ENCODE measurements around the gene KAZN. TPM values are rescaled to one million over a fixed set of nuclear protein-coding genes. Genes with fewer than 3 reads are reported as not detected.

The KAZN gene
- polyA plus RNA-seq, 1 donor (not counting 4 experiments of a cell fraction or from before 2014, with no cell fraction given): 5.9 TPM

DNA sequence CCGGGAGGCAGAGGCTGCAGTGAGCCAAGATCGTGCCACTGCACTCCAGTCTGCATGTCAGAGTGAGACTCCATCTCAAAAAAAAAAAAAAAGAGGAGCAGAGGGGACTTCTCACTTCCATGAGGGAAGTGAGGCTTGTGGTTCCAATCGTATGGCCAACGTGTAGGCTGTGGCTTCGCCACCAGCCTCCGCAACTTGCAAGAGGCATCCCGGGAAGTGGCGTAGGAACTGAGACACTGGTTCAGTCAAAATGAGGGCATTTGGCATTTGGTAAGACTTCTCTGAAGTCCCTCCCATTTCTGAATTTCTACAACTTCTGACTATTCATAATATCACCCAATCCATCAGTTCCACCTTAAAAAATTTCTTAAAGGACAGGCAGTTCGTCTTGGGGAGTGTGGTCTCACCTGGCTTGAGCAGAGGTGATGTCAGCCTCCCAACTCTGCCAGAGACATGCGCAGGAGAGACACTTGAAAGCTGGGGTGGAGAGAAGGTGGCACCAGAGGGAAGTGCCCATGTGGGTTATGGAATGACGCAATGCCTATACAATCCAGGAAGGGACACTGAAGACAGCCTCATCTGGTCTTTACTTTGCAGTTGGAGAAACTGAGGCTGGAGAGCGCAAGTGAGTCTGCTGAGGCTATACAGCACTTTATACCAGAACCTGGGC lies 17.2 kb downstream of the KAZN start:
- Histone ChIP-seq H3K36me3 (ENCODE audit: control insufficient read depth in 2 of 2, extremely low read depth in 1 of 2, insufficient read depth in 2 of 2, low read length in 2 of 2) (no peaks in the 10 kb centered on the region), H3K27ac (ENCODE audit: control insufficient read depth, insufficient read depth, low read length) (no peak overlapping the region), H3K9ac (ENCODE audit: control insufficient read depth, extremely low read depth, insufficient read depth, low read length) (no peak overlapping the region), H3K79me2 (ENCODE audit: control insufficient read depth, insufficient read depth, low read length) (no peaks in the 10 kb centered on the region), H4K20me1 (ENCODE audit: control insufficient read depth, extremely low read depth, insufficient read depth, low read length) (no peaks in the 10 kb centered on the region), H3K9me1 (ENCODE audit: control insufficient read depth, extremely low read depth, insufficient read depth, low read length) (no peaks in the 10 kb centered on the region), H3K4me3 (ENCODE audit: control insufficient read depth in 2 of 3, extremely low read depth in 1 of 3, insufficient read depth in 2 of 3, low read depth in 1 of 3, low read length in 3 of 3) (no peak overlapping the region), H3K4me1 (ENCODE audit: control insufficient read depth, extremely low read depth, insufficient read depth, low read length) (no peaks in the 10 kb centered on the region), H2AFZ (ENCODE audit: control insufficient read depth, low read length) (no peak overlapping the region), H3K27me3 (ENCODE audit: control insufficient read depth, extremely low read depth, insufficient read depth, low read length) (peaks cover 2% of the 10 kb centered on the region), H3K9me3 (ENCODE audit: control insufficient read depth, low read depth, low read length) (no peaks in the 10 kb centered on the region), H3K4me2 (ENCODE audit: control insufficient read depth, extremely low read depth, insufficient read depth, low read depth, low read length) (no peak overlapping the region)
- FAIRE-seq (no peak), DNase-seq (ENCODE audit: low read depth, low spot score) (no peak)
- TF ChIP-seq EZH2 (IDR thresholded peaks at IDR 0.05; ENCODE audit: low read length): no peak
- TF ChIP-seq, protein P1, sequence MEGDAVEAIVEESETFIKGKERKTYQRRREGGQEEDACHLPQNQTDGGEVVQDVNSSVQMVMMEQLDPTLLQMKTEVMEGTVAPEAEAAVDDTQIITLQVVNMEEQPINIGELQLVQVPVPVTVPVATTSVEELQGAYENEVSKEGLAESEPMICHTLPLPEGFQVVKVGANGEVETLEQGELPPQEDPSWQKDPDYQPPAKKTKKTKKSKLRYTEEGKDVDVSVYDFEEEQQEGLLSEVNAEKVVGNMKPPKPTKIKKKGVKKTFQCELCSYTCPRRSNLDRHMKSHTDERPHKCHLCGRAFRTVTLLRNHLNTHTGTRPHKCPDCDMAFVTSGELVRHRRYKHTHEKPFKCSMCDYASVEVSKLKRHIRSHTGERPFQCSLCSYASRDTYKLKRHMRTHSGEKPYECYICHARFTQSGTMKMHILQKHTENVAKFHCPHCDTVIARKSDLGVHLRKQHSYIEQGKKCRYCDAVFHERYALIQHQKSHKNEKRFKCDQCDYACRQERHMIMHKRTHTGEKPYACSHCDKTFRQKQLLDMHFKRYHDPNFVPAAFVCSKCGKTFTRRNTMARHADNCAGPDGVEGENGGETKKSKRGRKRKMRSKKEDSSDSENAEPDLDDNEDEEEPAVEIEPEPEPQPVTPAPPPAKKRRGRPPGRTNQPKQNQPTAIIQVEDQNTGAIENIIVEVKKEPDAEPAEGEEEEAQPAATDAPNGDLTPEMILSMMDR (optimal IDR thresholded peaks at IDR 0.05 in 1 of 3, IDR thresholded peaks at IDR 0.05 in 1 of 3, conservative IDR thresholded peaks at IDR 0.05 in 1 of 3; ENCODE audit: extremely low read depth in 1 of 3, insufficient read depth in 2 of 3, low read length in 3 of 3): no peak
- dilution Hi-C loops (cut with MboI; ENCODE audit: extremely low pct_ligation_motif_present, low sequenced_read_pairs): no loop called here

DNA sequence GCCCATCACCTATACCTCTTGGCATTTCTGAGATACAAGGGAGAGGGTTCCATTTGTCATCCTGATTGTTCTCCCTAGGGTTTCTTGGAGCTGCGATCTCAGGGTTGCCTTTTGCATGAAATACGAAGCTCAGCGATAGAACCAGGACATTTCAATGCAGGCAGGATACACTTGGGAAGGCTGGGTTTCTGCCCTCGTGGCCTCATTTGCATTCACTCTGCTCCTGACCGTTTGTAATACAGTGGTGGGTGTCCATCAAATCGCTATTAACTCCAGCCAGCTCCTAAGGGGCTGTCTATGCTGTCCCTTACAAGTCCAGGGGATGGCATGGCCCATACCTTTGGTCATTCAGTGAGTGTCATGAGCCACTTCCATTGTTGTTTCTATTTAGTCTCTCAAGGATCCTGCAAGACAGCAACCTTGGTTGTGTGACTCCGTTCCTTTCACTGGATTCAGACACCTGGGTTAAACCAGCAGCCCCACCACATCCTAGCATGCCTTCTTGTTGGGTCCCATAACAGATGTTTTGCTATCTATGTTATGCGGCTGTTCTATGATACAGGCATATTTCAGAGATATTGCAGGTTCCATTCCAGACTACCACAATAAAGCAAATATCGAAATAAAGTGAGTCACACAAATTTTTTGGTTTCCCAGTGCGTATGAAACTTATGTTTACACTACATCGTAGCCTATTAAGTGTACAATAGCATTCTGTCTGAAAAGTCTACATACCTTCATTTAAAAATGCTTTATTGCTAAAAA lies 18.3 kb downstream of the KAZN start:
- Histone ChIP-seq H3K4me3 (ENCODE audit: control insufficient read depth in 2 of 3, extremely low read depth in 1 of 3, insufficient read depth in 2 of 3, low read depth in 1 of 3, low read length in 3 of 3) (no peak overlapping the region), H3K4me2 (ENCODE audit: control insufficient read depth, extremely low read depth, insufficient read depth, low read depth, low read length) (no peak overlapping the region), H3K9me3 (ENCODE audit: control insufficient read depth, low read depth, low read length) (no peaks in the 10 kb centered on the region), H3K79me2 (ENCODE audit: control insufficient read depth, insufficient read depth, low read length) (no peaks in the 10 kb centered on the region), H3K36me3 (ENCODE audit: control insufficient read depth in 2 of 2, extremely low read depth in 1 of 2, insufficient read depth in 2 of 2, low read length in 2 of 2) (no peaks in the 10 kb centered on the region), H3K27ac (ENCODE audit: control insufficient read depth, insufficient read depth, low read length) (no peak overlapping the region), H3K9me1 (ENCODE audit: control insufficient read depth, extremely low read depth, insufficient read depth, low read length) (no peaks in the 10 kb centered on the region), H4K20me1 (ENCODE audit: control insufficient read depth, extremely low read depth, insufficient read depth, low read length) (no peaks in the 10 kb centered on the region), H2AFZ (ENCODE audit: control insufficient read depth, low read length) (no peak overlapping the region), H3K27me3 (ENCODE audit: control insufficient read depth, extremely low read depth, insufficient read depth, low read length) (peaks cover 5% of the 10 kb centered on the region), H3K4me1 (ENCODE audit: control insufficient read depth, extremely low read depth, insufficient read depth, low read length) (no peaks in the 10 kb centered on the region), H3K9ac (ENCODE audit: control insufficient read depth, extremely low read depth, insufficient read depth, low read length) (no peak overlapping the region)
- dilution Hi-C loops (cut with MboI; ENCODE audit: extremely low pct_ligation_motif_present, low sequenced_read_pairs): no loop called here
- DNase-seq (ENCODE audit: low read depth, low spot score): no peak
- TF ChIP-seq EZH2 (IDR thresholded peaks at IDR 0.05; ENCODE audit: low read length): no peak
- TF ChIP-seq, protein P1 (optimal IDR thresholded peaks at IDR 0.05 in 1 of 3, IDR thresholded peaks at IDR 0.05 in 1 of 3, conservative IDR thresholded peaks at IDR 0.05 in 1 of 3; ENCODE audit: extremely low read depth in 1 of 3, insufficient read depth in 2 of 3, low read length in 3 of 3): no peak
- no peak for FAIRE-seq
